GM19193 (cell line): ENCODE data around the gene ZNF320.

Experiments
- POLR2A ChIP-seq: IDR thresholded peaks from 4 replicates; pipeline ENCODE4 v1.6.1; 2011; ENCODE audit not compliant: insufficient read depth, insufficient read length; ENCODE audit errors: extremely low read depth

ZNF320 gene

DNA sequence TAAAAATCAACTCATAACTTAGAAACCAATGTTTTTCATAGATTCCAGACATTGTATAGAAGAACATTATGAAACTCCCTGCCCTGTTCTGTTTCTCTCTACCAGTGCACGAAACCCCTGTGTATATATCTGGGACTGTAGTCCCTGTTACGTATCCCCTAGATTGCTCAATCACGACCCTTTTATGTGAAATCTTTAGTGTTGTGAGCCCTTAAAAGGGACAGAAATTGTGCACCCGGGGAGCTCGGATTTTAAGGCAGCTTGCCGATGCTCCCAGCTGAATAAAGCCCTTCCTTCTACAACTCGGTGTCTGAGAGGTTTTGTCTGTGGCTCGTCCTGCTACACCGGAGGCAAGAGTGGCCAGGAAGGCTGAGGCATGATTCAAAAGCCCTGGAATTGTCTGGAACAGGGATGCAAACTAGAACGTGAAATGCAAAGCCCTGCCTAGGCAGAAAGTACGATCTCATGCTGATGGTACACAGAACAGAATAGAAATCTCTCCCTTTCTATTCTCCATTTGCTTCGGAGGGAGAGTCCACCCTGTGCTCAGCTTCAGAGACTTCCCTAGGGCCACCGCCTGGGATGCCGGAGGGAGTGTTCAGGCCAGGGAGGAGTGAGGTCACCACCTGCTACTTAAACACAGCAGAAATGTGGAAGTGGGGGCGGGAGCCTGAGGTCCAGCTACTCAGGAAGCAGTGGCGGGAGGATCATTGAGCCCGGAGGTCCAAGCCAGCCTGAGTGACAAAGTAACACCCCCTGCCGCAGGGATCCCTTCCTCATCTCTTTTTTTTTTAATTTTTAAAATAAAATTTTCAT is 26.6 kb upstream of the ZNF320 start:
- no peak for TF ChIP-seq POLR2A

DNA sequence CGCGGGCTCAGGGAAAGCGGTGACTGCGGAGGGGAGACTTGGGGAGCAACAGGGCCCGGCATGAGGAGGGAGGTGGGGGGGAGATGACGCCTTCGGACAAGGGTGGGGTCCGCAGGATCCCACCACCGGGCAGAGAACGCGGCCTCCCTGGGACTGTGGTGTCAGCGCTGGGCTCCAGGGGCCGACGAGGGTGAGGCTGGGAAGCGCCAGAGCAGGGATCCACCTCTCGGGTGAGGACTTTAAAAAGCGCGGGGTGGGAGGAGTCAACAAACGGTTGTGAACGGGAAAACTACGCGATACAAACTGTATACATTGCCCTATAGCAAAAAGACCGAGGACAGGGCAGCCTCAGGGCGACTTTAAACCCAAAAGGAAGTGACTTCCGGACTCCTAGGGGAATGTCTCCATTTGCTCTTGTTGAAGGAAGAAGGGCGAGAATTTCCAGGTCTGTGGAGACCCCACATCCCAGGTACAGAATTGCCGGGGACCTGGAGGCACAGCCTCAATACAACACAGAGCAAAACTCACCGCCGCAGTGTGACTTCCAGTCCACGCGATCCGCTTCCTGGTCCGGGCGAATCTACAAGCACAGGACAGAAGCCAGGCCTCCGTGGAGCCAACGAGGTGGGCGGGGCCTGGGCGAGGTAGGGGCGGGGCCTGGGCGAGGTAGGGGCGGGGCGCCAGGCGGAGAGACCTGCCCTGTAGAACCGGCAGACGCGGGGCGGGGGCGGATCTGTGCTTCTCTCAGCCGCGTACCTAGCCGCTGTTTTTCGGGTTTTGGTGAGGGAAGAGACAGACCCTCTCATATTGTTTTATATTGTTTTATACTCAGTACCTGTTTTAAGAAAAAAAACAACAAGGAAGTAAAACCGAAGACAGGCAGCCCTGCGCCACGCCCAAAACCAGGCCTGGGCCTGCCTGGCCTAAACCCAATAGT is 25.7 kb upstream of the ZNF320 start, which contains the start of gene ZNF888:
ZNF888 (minus strand) TSS at position 588 of the 937 bp plus-strand sequence. CDS start 5,555 bp downstream, outside the sequence.
- peak; percentile 80 for TF ChIP-seq POLR2A

DNA sequence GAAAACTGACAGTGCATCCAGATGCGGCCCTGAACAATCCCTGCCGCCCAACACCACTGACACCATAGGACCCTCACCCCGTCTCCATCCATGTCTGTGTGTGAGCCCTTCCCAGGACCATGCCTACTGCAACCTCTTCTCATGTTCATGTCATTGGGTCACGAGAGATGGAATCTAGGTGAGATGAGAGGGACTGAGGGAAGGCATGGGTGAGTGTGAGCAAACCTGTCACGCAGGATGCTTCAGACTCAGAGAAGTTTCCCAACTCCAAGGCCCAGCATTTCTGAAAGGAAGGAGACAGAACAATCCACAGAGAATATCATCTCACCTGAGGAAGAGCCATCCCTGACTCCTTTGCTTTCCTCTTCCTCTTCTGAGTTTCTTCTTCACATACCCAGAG is 20.1 kb upstream of the ZNF320 start:
- TF ChIP-seq POLR2A: no peak

DNA sequence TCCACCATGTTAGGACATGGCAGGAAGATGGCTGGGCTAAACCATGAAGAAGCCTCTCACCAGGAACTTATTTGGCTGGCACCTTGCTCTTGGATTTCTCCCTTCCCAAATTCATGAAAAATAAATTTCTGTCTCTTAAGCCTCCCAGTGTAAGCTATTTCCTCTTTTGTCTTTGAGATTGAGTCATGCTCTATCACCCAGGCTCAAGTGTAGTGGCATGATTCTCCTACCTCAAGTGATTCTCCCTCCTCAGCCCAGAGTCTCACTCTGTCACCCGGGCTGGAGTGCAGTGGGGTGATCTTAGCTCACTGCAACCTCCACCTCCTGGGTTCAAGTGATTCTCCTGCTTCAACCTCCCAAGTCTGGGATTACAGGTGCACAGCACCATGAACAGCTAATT is 13.2 kb upstream of the ZNF320 start:
- TF ChIP-seq POLR2A: no peak

DNA sequence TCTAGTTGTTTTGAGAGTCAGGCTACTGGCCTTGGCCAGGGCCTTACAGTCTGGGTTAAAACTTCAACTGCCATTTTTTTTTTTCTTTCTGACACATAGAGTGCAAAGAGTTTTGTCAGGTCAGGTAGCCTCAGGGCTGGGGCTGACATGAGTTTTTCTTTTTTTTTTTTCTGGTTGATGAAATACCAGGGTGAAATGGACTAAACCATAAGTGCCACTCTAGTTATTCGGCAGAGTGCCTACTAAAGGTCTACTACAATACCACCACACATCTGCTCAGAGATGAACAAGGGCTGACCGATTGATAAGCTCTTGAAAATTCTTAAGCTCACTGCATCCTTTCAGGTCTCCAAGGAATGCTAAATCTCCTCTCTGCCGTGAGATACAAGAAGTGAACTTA is 4.4 kb upstream of the ZNF320 start:
- TF ChIP-seq POLR2A: no peak

DNA sequence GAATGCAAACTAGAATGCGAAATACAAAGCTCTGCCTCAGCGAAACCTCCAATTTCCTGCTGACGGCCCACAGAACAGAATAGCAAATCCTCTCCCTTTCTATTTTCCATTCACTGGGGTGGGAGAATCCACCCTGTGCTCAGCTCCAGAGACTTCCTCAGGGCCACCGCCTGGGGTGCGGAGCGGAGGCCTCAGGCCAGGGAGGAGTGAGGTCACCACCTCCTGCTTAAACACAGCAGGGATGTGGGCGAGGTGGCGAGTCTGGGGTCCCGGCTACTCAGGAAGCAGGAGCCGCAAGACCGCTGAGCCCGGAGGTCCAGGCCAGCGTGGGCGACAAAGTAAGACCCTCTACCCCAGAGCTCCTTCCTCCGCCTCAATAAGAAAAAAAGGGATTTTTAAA is 666 bp upstream of the ZNF320 start:
- no peak for TF ChIP-seq POLR2A

DNA sequence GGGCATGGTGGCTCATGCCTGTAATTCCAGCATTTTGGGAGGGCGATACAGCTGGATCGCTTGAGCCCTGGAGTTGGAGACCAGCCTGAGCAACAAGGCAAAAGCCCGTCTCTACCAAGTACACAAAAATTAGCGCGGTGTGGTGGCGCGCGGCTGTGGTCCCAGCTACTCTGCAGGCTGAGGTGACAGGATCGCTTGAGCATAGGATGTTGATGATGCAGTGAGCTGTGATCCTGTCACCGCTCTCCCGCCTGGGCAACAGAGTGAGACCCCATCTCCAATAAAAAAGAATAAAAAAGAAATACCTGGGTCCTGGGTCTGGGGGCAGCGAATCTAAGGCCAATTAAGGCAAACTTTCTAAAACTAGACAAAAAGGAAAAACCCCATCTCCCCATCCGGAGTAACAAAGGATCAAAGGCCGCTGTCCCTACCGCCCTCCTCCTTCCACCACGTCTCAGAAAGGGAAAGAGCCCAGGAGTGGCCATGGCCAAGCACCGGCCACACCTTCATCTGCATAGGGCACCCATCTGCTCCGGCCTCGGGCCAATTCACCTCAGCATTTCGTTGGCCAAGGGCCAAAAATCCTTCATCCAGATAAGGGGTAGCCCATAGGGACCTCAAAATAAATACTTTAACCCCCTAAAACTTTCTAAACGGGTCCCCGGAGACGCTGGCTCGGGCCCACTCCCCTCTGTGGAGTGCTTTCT is 851 bp downstream of the ZNF320 start:
- TF ChIP-seq POLR2A: no peak

DNA sequence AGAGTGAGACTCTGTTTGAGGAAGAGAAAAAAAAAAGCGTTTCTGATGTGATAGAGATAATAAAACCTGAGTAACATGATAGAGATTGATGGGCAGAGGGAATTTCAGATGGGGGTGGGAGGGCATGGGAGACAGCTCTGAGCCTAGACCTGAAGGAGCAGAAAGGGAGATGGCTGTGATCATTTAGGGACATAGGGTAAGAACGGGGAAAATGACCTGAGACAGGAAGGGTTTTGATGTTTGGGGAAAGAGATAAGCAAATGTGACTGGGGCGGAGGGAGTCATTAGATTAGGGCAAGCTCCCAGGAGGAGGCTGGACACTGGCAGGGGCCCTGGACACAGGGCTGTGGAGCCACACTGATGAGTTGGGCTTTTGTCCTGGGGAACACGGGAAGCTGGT is 6.1 kb downstream of the ZNF320 start:
- no peak for TF ChIP-seq POLR2A

DNA sequence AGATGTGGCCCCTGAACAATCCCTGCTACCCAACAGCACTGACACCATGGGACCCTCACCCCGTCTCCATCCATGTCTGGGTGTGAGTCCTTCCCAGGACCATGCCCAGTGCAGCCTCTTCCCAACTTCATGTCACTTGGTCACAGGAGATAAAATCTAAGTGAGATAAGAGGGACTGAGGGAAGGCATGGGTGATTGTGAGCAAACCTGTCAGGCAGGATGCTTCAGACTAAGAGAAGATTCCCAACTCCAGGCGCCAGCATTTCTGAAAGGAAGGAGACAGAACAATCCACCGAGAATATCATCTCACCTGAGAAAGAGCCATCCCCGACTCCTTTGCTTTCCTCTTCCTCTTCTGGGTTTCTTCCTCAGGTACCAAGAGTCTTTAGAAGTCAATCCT is 7.5 kb downstream of the ZNF320 start:
- TF ChIP-seq POLR2A: no peak

DNA sequence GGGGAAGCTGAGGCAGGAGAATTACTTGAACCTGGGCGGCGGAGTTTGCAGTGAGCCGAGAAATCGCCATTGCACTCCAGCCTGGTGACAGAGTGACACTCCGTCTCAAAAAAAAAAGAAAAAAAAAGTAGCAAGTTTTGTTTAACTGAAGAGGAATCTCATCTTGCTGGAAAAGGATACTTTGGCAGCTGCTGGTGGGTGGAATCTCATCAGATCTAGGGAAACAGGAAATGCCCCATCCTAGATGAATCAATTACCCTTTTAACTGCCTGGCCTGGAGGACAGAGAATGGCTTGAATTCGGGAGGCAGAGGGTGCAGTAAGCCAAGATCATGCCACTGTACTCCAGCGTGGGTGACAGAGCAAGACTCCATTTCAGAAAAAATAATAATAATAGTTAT is 8.4 kb downstream of the ZNF320 start:
- no peak for TF ChIP-seq POLR2A

DNA sequence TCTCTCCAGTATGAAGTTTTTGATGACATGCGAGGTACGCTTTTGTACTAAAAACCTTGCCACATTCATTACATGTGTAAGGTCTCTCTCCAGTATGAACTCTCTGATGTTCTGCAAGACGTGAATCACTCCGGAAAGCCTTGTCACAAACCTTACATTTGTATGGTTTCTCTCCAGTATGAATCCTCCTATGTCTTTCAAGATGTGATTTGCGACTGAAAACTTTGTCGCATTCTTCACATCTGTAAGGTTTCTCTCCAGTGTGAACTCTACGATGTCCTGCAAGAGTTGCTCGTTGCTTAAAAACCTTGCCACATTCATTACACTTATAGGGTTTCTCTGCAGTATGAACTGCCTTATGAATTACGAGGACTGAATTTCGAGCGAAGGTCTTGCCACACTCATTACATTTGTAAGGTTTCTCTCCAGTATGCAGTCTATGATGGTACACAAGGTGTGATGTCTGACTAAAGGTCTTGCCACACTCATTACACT is 16.5 kb downstream of the ZNF320 start:
- TF ChIP-seq POLR2A: no peak

DNA sequence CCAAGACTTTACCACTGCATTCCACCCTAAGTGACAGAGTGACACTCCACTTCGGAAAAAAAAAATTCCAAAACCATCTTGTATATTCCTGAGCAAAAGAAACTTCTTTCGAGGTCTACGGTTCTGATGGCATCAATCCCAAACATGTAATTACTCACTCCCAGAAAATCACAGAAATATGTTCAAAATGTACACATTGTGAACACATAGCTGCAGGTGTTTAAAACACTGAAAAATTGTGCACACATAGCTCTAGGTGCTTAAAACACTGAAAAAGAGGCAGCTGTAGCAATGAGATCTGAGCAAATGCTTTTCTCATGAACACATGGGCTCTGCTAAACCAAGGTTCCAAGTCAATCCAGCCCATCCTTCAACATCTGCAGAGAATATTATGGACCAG is 26.0 kb downstream of the ZNF320 start:
- TF ChIP-seq POLR2A: no peak

DNA sequence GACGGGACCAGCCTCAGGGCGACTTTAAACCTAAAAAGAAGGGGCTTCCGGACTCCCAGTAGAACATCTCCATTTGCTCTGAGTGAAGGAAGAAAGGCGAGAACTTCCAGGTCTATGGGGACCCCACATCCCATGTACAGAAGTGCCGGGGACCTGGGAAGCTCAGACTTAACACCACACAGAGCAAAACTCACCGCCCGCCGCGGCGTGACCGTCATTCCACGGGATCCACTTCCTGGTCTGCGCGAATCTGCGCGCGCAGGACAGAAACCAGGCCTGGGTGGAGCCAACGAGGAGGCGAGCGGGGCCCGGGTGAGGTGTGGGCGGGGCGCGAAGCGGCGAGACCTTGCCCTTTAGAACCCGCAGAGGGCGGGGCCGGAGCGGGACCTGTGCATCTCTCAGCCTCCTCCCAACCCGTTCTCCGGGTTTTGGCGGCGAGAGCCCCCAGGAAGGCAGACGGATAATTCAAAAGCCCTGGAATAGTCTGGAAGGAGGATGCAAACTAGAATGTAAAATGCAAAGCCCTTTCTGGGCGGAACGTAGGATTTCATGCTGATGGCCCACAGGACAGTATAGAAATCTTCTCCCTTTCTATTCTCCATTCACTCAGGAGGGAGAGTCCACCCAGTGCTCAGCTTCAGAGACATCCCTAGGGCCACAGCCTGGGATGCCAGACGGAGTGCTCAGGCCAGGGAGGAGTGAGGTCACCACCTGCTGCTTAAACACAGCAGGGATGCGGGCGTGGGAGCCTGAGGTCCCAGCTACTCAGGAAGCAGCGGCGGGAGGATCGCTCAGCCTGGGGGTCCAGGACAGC is 39.9 kb downstream of the ZNF320 start, which contains the start of gene ZNF468:
ZNF468 (minus strand) TSS at position 242 of the 814 bp plus-strand sequence. CDS start 3,347 bp downstream, outside the sequence.
- peak; percentile 79 for TF ChIP-seq POLR2A
